HEK293 (cell line): ENCODE results near the gene MBD5.

Experiments used
- MZF1 ChIP-seq: fragments of 450-650 bp; formaldehyde crosslinking; IDR thresholded peaks from 2 replicates; pipeline ENCODE4 v1.5.1; 2017; ENCODE audit warnings: missing biosample characterization, missing genetic modification characterization, borderline replicate concordance
- ZBTB21 ChIP-seq: fragments of 450-650 bp; formaldehyde crosslinking; IDR thresholded peaks from 2 replicates; pipeline ENCODE4 v1.5.1; 2017; ENCODE audit warnings: missing biosample characterization, missing genetic modification characterization
- ZNF121 ChIP-seq: fragments of 450-650 bp; formaldehyde crosslinking; IDR thresholded peaks from 2 replicates; pipeline ENCODE4 v1.5.1; 2016; ENCODE audit warnings: missing biosample characterization, missing genetic modification characterization
- ZNF138 ChIP-seq: fragments of 450-650 bp; formaldehyde crosslinking; IDR thresholded peaks from 2 replicates; pipeline ENCODE4 v1.5.1; 2016; ENCODE audit warnings: missing biosample characterization, missing genetic modification characterization, borderline replicate concordance
- ZNF23 ChIP-seq: fragments of 450-650 bp; formaldehyde crosslinking; IDR thresholded peaks from 2 replicates; pipeline ENCODE4 v1.5.1; 2016; ENCODE audit warnings: missing biosample characterization, missing genetic modification characterization, borderline replicate concordance
- ZNF24 ChIP-seq: fragments of 450-650 bp; formaldehyde crosslinking; IDR thresholded peaks from 2 replicates; pipeline ENCODE4 v1.5.1; 2016; ENCODE audit warnings: missing biosample characterization, missing genetic modification characterization
- ZNF280C ChIP-seq: fragments of 450-650 bp; formaldehyde crosslinking; IDR thresholded peaks from 2 replicates; pipeline ENCODE4 v1.5.1; 2016; ENCODE audit warnings: missing biosample characterization, missing genetic modification characterization
- ZNF501 ChIP-seq: fragments of 450-650 bp; formaldehyde crosslinking; IDR thresholded peaks from 2 replicates; pipeline ENCODE4 v1.5.1; 2016; ENCODE audit warnings: missing biosample characterization, missing genetic modification characterization
- TF ChIP-seq, protein P1 (sequence below): fragments of 450-650 bp; formaldehyde crosslinking; IDR thresholded peaks from 2 replicates; pipeline ENCODE4 v1.5.1; 2016; ENCODE audit warnings: missing biosample characterization, missing genetic modification characterization
- TF ChIP-seq, protein P2 (sequence below): fragments of 450-650 bp; formaldehyde crosslinking; IDR thresholded peaks from 2 replicates; pipeline ENCODE4 v1.5.1; 2016; ENCODE audit warnings: missing biosample characterization, missing genetic modification characterization

DNA sequence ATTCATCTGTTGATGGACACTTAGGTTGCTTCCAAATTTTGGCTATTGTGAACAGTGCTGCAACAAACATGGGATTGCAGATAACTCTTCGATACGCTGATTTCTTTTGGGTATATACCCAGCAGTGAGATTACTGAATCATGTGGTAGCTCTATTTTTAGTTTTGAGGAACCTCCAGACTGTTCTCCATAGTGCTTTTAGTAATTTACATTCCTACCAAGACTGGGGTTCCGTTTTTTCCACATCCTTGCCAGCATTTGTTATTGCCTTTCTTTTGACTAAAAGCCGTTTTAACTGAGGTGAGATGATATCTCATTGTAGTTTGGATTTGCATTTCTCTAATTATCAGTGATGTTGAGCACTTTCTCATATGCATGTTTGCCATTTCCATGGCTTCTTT, 200.3 kb downstream of the MBD5 start:
- TF ChIP-seq ZNF24 (tag by site-specific recombination) (no peak), ZNF280C (tag by site-specific recombination) (no peak), ZNF121 (no peak), ZNF23 (tag by site-specific recombination) (no peak), ZNF138 (tag by site-specific recombination) (no peak), ZBTB21 (tag by site-specific recombination) (no peak), MZF1 (tag by site-specific recombination) (no peak), ZNF501 (no peak)
- TF ChIP-seq, protein P1, sequence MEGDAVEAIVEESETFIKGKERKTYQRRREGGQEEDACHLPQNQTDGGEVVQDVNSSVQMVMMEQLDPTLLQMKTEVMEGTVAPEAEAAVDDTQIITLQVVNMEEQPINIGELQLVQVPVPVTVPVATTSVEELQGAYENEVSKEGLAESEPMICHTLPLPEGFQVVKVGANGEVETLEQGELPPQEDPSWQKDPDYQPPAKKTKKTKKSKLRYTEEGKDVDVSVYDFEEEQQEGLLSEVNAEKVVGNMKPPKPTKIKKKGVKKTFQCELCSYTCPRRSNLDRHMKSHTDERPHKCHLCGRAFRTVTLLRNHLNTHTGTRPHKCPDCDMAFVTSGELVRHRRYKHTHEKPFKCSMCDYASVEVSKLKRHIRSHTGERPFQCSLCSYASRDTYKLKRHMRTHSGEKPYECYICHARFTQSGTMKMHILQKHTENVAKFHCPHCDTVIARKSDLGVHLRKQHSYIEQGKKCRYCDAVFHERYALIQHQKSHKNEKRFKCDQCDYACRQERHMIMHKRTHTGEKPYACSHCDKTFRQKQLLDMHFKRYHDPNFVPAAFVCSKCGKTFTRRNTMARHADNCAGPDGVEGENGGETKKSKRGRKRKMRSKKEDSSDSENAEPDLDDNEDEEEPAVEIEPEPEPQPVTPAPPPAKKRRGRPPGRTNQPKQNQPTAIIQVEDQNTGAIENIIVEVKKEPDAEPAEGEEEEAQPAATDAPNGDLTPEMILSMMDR: no peak
- TF ChIP-seq, protein P2, sequence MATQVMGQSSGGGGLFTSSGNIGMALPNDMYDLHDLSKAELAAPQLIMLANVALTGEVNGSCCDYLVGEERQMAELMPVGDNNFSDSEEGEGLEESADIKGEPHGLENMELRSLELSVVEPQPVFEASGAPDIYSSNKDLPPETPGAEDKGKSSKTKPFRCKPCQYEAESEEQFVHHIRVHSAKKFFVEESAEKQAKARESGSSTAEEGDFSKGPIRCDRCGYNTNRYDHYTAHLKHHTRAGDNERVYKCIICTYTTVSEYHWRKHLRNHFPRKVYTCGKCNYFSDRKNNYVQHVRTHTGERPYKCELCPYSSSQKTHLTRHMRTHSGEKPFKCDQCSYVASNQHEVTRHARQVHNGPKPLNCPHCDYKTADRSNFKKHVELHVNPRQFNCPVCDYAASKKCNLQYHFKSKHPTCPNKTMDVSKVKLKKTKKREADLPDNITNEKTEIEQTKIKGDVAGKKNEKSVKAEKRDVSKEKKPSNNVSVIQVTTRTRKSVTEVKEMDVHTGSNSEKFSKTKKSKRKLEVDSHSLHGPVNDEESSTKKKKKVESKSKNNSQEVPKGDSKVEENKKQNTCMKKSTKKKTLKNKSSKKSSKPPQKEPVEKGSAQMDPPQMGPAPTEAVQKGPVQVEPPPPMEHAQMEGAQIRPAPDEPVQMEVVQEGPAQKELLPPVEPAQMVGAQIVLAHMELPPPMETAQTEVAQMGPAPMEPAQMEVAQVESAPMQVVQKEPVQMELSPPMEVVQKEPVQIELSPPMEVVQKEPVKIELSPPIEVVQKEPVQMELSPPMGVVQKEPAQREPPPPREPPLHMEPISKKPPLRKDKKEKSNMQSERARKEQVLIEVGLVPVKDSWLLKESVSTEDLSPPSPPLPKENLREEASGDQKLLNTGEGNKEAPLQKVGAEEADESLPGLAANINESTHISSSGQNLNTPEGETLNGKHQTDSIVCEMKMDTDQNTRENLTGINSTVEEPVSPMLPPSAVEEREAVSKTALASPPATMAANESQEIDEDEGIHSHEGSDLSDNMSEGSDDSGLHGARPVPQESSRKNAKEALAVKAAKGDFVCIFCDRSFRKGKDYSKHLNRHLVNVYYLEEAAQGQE (tag by site-specific recombination): no peak
